Endothelial cell of umbilical vein (primary cell): ENCODE data around the gene TRPT1. TPM values are rescaled to one million over a fixed set of nuclear protein-coding genes. Genes with fewer than 3 reads are reported as not detected.

Experiments
- BruUV-seq: library from RNA; stranded (reverse); fragments of 400-500 nt; replicated peaks from 2 replicates; lab custom pipeline; 2021; lab: Mats Ljungman, UMichigan
- CTCF ChIA-PET: fragments of 300-600, 350-600 bp; sonication (Branson Sonifier 250); formaldehyde crosslinking; loops from one replicate; lab custom pipeline; 2021; ENCODE audit warnings: antibody characterized with exemption, inconsistent platforms; lab: Charles Lee
- POLR2A ChIA-PET: fragments of 300-600, 350-600 bp; sonication (Branson Sonifier 250); formaldehyde crosslinking; loops from one replicate; lab custom pipeline; 2021; ENCODE audit warnings: antibody characterized with exemption, inconsistent platforms; lab: Charles Lee
- DNase-seq: peaks from one replicate; pipeline ENCODE4 v3.0.0-alpha.2; 2011; ENCODE audit warnings: low read depth, low spot score
- FAIRE-seq: peaks from 2 replicates; lab custom pipeline; 2011; peaks lifted over from hg19 to GRCh38; lab: Jason Lieb, UNC
- H2AFZ ChIP-seq: 2 replicates; pipeline ENCODE4 v1.6.0; 2012; ENCODE audit warnings: low read depth, low read length, control low read depth, inconsistent platforms
- H3K27ac ChIP-seq: 2 replicates; pipeline ENCODE4 v1.5.1; 2011; ENCODE audit warnings: low read depth, mild to moderate bottlenecking, control low read depth, low read length, moderate library complexity; ENCODE audit not compliant: insufficient read depth
- H3K27me3 ChIP-seq, 2 experiments: 2 replicates each; pipeline versions ENCODE4 v1.6.0 to v1.6.1; 2011; ENCODE audit warnings: low read length in 2 of 2, mixed read lengths in 1 of 2; ENCODE audit not compliant: control insufficient read depth in 2 of 2, insufficient read depth in 2 of 2
- H3K36me3 ChIP-seq, 2 experiments: 2 replicates in 1 of 2; 3 replicates in 1 of 2; pipeline ENCODE4 v1.5.1; 2011; ENCODE audit warnings: low read length in 2 of 2, mild to moderate bottlenecking in 1 of 2, moderate library complexity in 1 of 2; ENCODE audit not compliant: control insufficient read depth in 2 of 2, insufficient read depth in 2 of 2; ENCODE audit errors: extremely low read depth in 1 of 2
- H3K4me1 ChIP-seq: 3 replicates; pipeline ENCODE4 v1.5.1; 2011; ENCODE audit warnings: mild to moderate bottlenecking, low read length; ENCODE audit not compliant: control insufficient read depth, insufficient read depth; ENCODE audit errors: extremely low read depth
- H3K4me2 ChIP-seq: 2 replicates; pipeline ENCODE4 v1.6.1; 2011; ENCODE audit warnings: low read length, control low read depth, mixed read lengths; ENCODE audit not compliant: insufficient read depth
- H3K4me3 ChIP-seq, 3 experiments: fragments of 200-600 bp in 1 of 3; sonication (generic), shearing (Covaris generic) in 1 of 3; replicated peaks in 1 of 3; 2 replicates each; pipeline ENCODE4 v1.5.1; 2011 to 2016; ENCODE audit warnings: control low read depth in 3 of 3, low read length in 3 of 3, mild to moderate bottlenecking in 2 of 3, inconsistent platforms in 1 of 3, low read depth in 1 of 3, moderate library complexity in 1 of 3; ENCODE audit not compliant: insufficient read depth in 1 of 3
- H3K79me2 ChIP-seq: 2 replicates; pipeline ENCODE4 v1.6.0; 2012; ENCODE audit warnings: low read length, inconsistent platforms; ENCODE audit not compliant: control insufficient read depth, insufficient read depth
- H3K9ac ChIP-seq: replicated peaks from 2 replicates; pipeline ENCODE3; 2011; ENCODE audit warnings: low read length, control low read depth; ENCODE audit not compliant: insufficient read depth; ENCODE audit errors: extremely low read depth
- H3K9me1 ChIP-seq: replicated peaks from 3 replicates; pipeline ENCODE4 v1.6.0; 2011; ENCODE audit warnings: mild to moderate bottlenecking, low read length; ENCODE audit not compliant: control insufficient read depth, insufficient read depth; ENCODE audit errors: extremely low read depth
- H3K9me3 ChIP-seq: replicated peaks from 2 replicates; pipeline ENCODE4 v1.5.1; 2012; ENCODE audit warnings: low read length, inconsistent platforms; ENCODE audit not compliant: control insufficient read depth, insufficient read depth
- H4K20me1 ChIP-seq: replicated peaks from 2 replicates; pipeline ENCODE3; 2011; ENCODE audit warnings: mild to moderate bottlenecking, low read length; ENCODE audit not compliant: control insufficient read depth, insufficient read depth; ENCODE audit errors: extremely low read depth
- CTCF ChIP-seq, 2 donors: IDR thresholded peaks; 1 replicate in 1 of 2; 2 replicates in 1 of 2; pipeline ENCODE4 v1.5.1; 2011; ENCODE audit warnings: low read length in 2 of 2, mild to moderate bottlenecking in 2 of 2, moderate library complexity in 2 of 2, control low read depth in 1 of 2, inconsistent platforms in 1 of 2, low read depth in 1 of 2; ENCODE audit not compliant: insufficient read depth in 1 of 2; ENCODE audit errors: extremely low read depth in 1 of 2
- EZH2 ChIP-seq: IDR thresholded peaks from 2 replicates; pipeline ENCODE4 v1.6.1; 2012; ENCODE audit warnings: borderline replicate concordance, low read depth, mild to moderate bottlenecking, moderate library complexity, low read length, inconsistent platforms; ENCODE audit not compliant: severe bottlenecking
- FOS ChIP-seq: IDR thresholded peaks from 2 replicates; pipeline ENCODE4 v1.6.1; 2011; ENCODE audit warnings: mild to moderate bottlenecking, low read length, moderate library complexity, borderline replicate concordance; ENCODE audit not compliant: insufficient read depth
- GATA2 ChIP-seq: IDR thresholded peaks from 2 replicates; pipeline ENCODE4 v1.7.0; 2011; ENCODE audit warnings: low read depth, mild to moderate bottlenecking, moderate library complexity, mixed read lengths, low read length; ENCODE audit not compliant: insufficient read length, insufficient read depth
- JUN ChIP-seq: IDR thresholded peaks from 2 replicates; pipeline ENCODE4 v1.6.1; 2011; ENCODE audit warnings: borderline replicate concordance, low read depth; ENCODE audit not compliant: insufficient read length, insufficient read depth
- MAX ChIP-seq: IDR thresholded peaks from 2 replicates; pipeline ENCODE4 v1.6.1; 2011; ENCODE audit not compliant: insufficient read depth, insufficient read length
- MYC ChIP-seq: IDR thresholded peaks from one replicate; pipeline ENCODE4 v1.6.1; 2011; ENCODE audit warnings: mild to moderate bottlenecking, low read depth, low read length
- POLR2A ChIP-seq: IDR thresholded peaks from 2 replicates; pipeline ENCODE4 v1.6.1; 2012; ENCODE audit warnings: low read depth, mild to moderate bottlenecking, control low read depth, low read length
- POLR2AphosphoS5 ChIP-seq: IDR thresholded peaks from 2 replicates; pipeline ENCODE4 v1.6.1; 2012; ENCODE audit warnings: low read depth, mild to moderate bottlenecking, control low read depth, low read length, moderate library complexity; ENCODE audit not compliant: insufficient read depth
- dilution Hi-C: fragments of 300-500 bp; cut with MboI; formaldehyde crosslinking; loops from one replicate; pipeline ENCODE4 v1.15.0; 2019; ENCODE audit warnings: low sequenced_read_pairs; ENCODE audit not compliant: extremely low pct_ligation_motif_present
- intact Hi-C: fragments of 100-400 bp; cut with micrococcal nuclease; formaldehyde crosslinking; loops from one replicate; pipeline ENCODE4 v1.10.0; 2022
- polyA plus RNA-seq, 4 experiments: library from polyadenylated mRNA; depleted of rRNA in 3 of 4; stranded (reverse) in 3 of 4; unstranded in 1 of 4; fragments of >200 nt; gene quantifications; 2 replicates each; pipeline versions ENCODE4 v1.2.1 to v1.2.3, GENCODE V29; 2011 to 2012; ENCODE audit warnings: missing spikeins in 1 of 4
- total RNA-seq: library from RNA; stranded (reverse); gene quantifications from 2 replicates; pipeline ENCODE4 v1.2.3, GENCODE V29; 2021

The TRPT1 gene
- total and polyA plus RNA-seq, 2 donors (not counting 3 experiments of a cell fraction or from before 2014, with no cell fraction given): 26.2 to 56.6 TPM

GRCh38 chr11:64183890-64184289, 42.1 kb downstream of the TRPT1 start:
- H3K27me3 ChIP-seq: no peaks in the 10 kb centered on the region
- TF ChIP-seq GATA2 (no peak), POLR2A (no peak)
- H3K9me3 ChIP-seq: no peaks in the 10 kb centered on the region
- intact Hi-C loops: no loop called here
- H3K9me1 ChIP-seq: no peaks in the 10 kb centered on the region
- peaks cover 0 to 2% of the 10 kb centered on the region in 2 experiments for H3K36me3 ChIP-seq
- peaks cover 14% of the 10 kb centered on the region for H3K4me1 ChIP-seq
- DNase-seq (no peak), FAIRE-seq (no peak)
- no peaks in the 10 kb centered on the region for H4K20me1 ChIP-seq
- H3K79me2 ChIP-seq: peaks cover 17% of the 10 kb centered on the region
- H3K9ac ChIP-seq: no peak overlapping the region
- no TSS peak for BruUV-seq
- dilution Hi-C loops: no loop called here
- POLR2A ChIA-PET: interaction anchor here (0.6 kb wide), 1 partner anchor 345 kb away, joined by 6 read pairs; no protein-coding TSS in a partner anchor
- H3K4me3 ChIP-seq: no peak overlapping the region
- CTCF ChIA-PET: interaction anchor here (0.6 kb wide), 1 partner anchor 20 kb away, joined by 3 read pairs; no protein-coding TSS in a partner anchor
- H3K4me2 ChIP-seq: no peak overlapping the region
- no peak overlapping the region for H3K27ac ChIP-seq
- H2AFZ ChIP-seq: no peak overlapping the region

- Histone ChIP-seq H3K4me3 (no peak overlapping the region), H3K36me3 (no peaks in the 10 kb centered on the region), H3K27ac (peak overlapping the region; percentile 29), H2AFZ (peak overlapping the region; percentile 22), H3K4me1 (peaks cover 14% of the 10 kb centered on the region), H3K9me3 (no peaks in the 10 kb centered on the region), H3K79me2 (peaks cover 17% of the 10 kb centered on the region), H3K9me1 (no peaks in the 10 kb centered on the region), H3K27me3 (no peaks in the 10 kb centered on the region), H3K4me2 (no peak overlapping the region), H3K9ac (no peak overlapping the region), H4K20me1 (no peaks in the 10 kb centered on the region)
- BruUV-seq: no TSS peak
- peak; percentile 95 for DNase-seq
- TF ChIP-seq CTCF (IDR thresholded peaks at IDR 0.05; ENCODE audit: extremely low read depth in 1 of 2, insufficient read depth in 1 of 2, low read depth in 1 of 2, low read length in 2 of 2) (no peak), MYC (no peak), EZH2 (no peak), JUN (peak; percentile 67), POLR2A (peak; percentile 89), MAX (peak; percentile 97), FOS (peak; percentile 73), POLR2AphosphoS5 (peak; percentile 83), GATA2 (no peak)
- POLR2A ChIA-PET: interaction anchor here (0.9 to 1.6 kb wide), 2 partner anchors 16 to 136 kb away, joined by 3 to 6 read pairs; partner anchors contain the start of genes MACROD1, PRDX5 and TRMT112
- dilution Hi-C loops: no loop called here
- intact Hi-C loops: loop anchor here (1.0 kb wide), 1 partner anchor 15 kb away; the partner anchor contains the start of gene MACROD1
- peak; percentile 99 for FAIRE-seq
- CTCF ChIA-PET: interaction anchor here (0.6 to 1.6 kb wide), 9 partner anchors 15 to 180 kb away, joined by 3 to 5 read pairs (median 3); partner anchors contain the start of gene MACROD1
These were observed 44.2 kb downstream of the TRPT1 start for GRCh38 chr11:64181506-64182411.
